ENCODE measurements around the gene LSAMP.

LSAMP gene

DNA sequence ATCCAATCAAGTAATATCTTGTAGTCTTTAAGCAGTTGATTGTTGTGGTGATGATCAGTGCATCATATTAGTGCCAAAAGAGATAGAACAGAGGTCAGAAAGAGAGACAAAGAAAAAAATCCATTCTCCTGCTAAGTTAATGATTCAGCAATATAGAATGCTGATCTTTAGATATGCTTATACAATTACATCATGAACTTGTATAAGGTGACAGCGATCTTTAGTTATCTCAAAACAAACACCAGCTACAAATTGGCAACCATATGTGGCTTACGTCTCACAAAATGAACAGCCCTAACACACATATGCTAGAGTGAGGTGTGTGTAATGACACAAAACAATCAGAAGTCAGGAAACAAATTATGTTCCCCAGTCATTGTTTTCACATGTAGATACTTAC, 12.5 kb downstream of the LSAMP start:
- no peak for DNase-seq (ENCODE audit: low read depth)

DNA sequence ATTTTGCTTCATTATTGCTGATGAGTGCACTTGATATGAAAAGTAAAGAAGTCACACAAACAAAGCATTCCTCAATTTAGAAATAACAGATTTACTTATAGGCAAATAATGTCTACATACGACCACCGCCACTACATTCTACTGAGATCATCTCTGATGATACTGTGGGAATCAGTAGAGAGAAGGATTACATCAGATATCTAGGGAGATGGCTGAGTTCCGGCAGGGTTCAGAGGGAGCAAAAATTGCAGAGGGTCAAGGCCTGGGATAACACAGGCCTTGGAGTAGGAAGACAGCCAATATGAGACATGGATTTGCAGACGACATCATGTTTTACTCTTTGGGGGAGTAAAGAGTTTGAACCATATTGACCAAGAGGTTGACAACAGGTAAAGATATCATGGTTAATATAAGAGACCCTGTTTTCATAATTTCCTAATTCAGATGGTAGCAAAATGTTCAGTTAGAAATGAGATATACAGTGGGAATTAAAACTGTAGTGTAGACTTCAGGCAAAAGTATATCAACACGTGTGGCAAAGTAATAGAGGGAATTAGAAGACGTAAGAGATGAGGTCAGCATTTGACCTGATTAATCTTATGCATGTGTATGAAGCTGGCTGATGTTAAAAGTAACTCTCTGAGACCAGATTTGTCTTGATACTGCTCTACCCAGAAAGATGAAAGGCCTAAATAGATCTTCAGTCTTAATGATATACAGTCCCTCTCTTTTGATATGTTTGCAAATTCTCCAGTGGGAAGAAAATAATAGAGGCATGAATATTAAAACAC, 15.6 kb downstream of the LSAMP start:
- no peak for DNase-seq (ENCODE audit: low read depth)

- no peak for DNase-seq (ENCODE audit: low read depth)
Observed at GRCh38 chr3:116426036-116426435, 19.3 kb downstream of the LSAMP start.

- no peak for DNase-seq (ENCODE audit: low read depth)
Observed at GRCh38 chr3:116425126-116425525, 20.2 kb downstream of the LSAMP start.

GRCh38 chr3:116423945-116424344, 21.3 kb downstream of the LSAMP start:
- DNase-seq (ENCODE audit: low read depth): no peak

DNA sequence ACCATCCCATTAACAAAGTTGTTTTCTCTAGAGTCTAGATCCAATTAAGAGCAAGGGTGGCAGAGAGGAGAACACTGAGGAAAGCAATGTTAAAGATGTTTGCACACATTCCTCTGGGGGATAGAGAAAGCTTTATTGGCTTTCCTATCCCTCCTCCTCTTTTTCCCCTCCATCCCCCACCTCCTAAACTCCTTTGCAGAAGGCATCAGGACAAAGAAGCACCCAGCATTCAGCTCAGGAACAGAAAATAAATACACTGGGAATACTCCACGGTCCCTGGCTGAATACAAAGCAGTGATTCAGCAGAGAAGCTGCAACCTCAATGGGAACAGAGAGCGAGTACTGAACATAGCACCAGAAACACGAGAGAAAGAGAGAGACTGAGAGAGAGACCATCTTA, 21.9 kb downstream of the LSAMP start:
- DNase-seq (ENCODE audit: low read depth): no peak

GRCh38 chr3:116417151-116417550, 28.1 kb downstream of the LSAMP start:
- no peak for DNase-seq (ENCODE audit: low read depth)

- no peak for DNase-seq (ENCODE audit: low read depth)
Observed at GRCh38 chr3:116413319-116413718, 32.0 kb downstream of the LSAMP start.

- DNase-seq (ENCODE audit: low read depth): no peak
Observed at GRCh38 chr3:116408473-116408872, 36.8 kb downstream of the LSAMP start.

DNA sequence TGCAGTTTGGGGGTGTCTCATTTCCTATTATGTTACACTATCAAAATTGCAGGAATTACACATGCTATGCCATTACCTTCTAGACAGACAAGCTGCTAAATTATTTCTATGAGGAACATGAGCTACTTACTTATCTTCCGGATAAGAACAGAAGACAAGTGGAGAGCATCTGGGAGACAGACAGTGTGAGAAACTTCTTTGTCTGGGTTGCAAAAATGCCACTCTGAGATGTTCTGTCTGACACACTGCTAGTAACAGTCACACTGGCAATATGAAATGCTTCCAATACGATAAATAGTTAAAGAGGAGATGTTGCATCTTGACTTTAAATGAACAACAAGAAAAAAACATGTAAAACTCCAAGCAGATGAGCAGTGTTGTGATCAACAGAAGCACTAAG, 40.1 kb downstream of the LSAMP start:
- DNase-seq (ENCODE audit: low read depth): no peak

DNA sequence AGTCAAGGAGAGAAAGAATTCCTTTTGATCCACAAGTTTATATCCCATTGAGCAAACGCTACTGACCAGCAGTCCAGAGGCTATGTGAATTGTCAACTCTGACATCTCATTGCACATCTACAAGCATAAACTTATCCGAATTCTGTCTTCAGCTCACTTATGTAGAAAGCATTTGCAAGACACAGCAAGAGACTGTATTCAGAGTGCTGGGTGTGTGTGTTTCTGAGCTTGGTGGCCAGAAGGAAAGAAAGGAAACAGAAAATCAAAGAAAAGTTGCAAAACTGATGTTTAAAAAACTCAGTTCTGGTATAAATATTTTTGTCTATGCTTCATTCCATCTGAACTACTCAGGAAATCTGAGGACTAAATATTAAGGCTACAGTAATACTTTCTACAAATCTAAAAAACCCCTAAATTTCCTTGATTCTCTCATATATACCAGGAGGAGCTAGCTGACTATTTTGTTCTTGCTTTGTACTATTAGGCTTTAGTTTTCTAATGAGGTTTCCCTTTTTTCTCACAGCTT, 45.5 kb downstream of the LSAMP start:
- no peak for DNase-seq (ENCODE audit: low read depth)

- no peak for DNase-seq (ENCODE audit: low read depth)
Observed at GRCh38 chr3:116394365-116394764, 50.9 kb downstream of the LSAMP start.

- DNase-seq (ENCODE audit: low read depth): no peak
Observed at GRCh38 chr3:116393199-116393598, 52.1 kb downstream of the LSAMP start.

- no peak for DNase-seq (ENCODE audit: low read depth)
Observed at GRCh38 chr3:116392291-116392690, 53.0 kb downstream of the LSAMP start.

- DNase-seq (ENCODE audit: low read depth): no peak
Observed at GRCh38 chr3:116391296-116392201, 53.7 kb downstream of the LSAMP start.

GRCh38 chr3:116390318-116390717, 55.0 kb downstream of the LSAMP start:
- no peak for DNase-seq (ENCODE audit: low read depth)

- no peak for DNase-seq (ENCODE audit: low read depth)
Observed at GRCh38 chr3:116388867-116389385, 56.4 kb downstream of the LSAMP start.

DNA sequence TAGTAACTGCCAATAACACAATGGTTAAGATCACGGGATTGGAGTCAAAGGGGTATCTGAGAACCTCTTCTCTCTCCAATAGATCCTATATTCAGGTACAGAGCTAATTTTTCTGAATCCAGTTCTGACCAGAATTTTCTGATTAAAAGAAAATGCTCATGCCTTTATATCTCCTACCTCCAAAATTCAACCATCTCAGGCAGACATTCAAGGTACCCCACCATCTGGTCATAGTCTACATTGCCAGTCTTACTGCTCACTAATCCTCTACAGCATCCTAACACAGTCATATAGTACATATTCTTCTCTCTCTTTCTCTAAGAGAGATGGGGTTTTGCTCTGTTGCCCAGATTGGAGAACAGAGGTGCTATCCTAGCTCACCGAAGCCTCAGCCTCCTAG, 59.1 kb downstream of the LSAMP start:
- DNase-seq (ENCODE audit: low read depth): no peak

DNA sequence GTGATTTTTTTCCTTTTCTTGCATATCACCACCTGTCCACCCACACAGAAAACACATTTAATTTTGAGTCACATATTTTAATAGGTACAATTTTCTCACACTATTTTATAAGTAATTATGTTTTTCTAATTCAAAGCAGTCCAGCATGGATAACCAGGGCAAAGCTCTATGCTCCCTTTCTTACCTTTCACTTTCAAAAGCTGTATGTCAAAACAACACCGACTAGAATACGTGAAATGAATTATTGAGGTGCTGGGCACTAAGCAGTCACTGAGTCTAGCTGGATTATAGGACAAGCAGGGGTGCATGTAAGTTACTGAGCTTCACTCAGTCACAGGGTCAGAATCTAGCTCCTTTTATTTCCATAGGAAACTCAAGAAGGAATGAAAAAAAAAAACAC, 60.6 kb downstream of the LSAMP start:
- no peak for DNase-seq (ENCODE audit: low read depth)

GRCh38 chr3:116378077-116378476, 67.2 kb downstream of the LSAMP start:
- no peak for DNase-seq (ENCODE audit: low read depth)

DNA sequence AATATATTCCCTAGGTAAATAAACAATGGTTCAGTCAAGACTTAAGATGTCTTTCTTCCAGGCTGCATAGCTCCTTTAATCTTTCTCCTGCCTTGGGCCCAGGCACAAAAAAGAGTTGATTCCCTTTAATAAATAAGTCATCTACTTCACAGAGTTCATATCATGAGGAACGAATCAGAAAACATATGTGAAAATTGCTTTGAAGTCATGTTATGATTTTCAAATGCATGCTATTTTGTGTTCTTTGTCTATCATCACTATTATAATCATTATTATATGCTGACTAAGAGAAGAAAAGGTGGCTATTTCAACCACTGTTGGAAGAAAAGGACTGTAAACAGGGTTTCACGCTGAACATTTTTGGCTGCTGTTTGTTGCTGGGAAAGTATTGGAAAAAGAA, 70.4 kb downstream of the LSAMP start:
- DNase-seq (ENCODE audit: low read depth): no peak

DNA sequence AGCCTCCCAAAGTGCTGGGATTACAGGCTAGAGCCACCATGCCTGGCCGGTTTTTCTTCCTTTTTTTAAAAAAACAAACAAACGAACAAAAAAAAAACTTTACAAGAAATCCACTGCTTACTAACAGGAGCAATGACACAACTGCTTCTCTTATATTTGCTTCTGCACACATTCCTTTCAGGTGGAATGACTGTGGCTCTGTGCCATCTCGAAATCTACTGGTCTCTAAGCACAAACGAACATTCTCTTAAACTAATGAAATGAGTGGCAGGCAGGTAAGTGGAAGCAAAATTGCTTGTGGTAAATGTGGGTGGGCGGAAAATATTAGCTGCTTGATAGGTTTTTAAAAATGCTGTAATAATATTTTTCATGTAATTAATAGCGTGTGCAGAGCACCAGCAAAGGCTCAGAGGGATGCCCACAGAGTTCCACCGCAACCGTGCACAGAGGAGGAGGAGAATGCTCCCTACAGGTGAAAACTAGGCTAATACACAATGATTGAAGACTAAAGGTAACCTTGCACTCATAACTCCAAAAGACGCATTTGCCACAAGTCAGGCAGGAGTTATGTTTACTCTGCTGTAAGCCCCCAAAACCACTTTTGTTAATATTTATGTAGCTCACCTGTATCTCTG, 77.4 kb downstream of the LSAMP start:
- DNase-seq (ENCODE audit: low read depth): no peak
